NK-92 treated with Interleukin-12 subunit alpha and Interleukin-12 subunit beta, amount 100 ng/mL, for 24 hours (cell line): ENCODE data around the gene TUBB1.
A peak's percentile ranks its signal among the peaks of the same experiment; 100 is the strongest.
"Not testable (repeated sequence)": the region's sequence is repeated elsewhere in the genome, so short reads cannot be mapped to it uniquely, and the experiment has no call there.

ENCODE experiments used
- DNase-seq: peaks from one replicate; lab custom pipeline; 2025; lab: John Stamatoyannopoulos, UW

TUBB1 gene

GRCh38 chr20:59019217-59019616 lies at the start of gene TUBB1:
Gene TUBB1, plus strand, starts transcription at chr20:59019429. Its CDS starts 94 bp downstream, at chr20:59019523.
- no peak for DNase-seq

- DNase-seq: no peak
These were observed 49.8 kb upstream of the TUBB1 start for GRCh38 chr20:58969439-58969838.

GRCh38 chr20:58970146-58970545 lies 49.1 kb upstream of the TUBB1 start:
- no peak for DNase-seq

- no peak for DNase-seq
These were observed 47.8 kb upstream of the TUBB1 start for GRCh38 chr20:58971429-58971828.

GRCh38 chr20:58973179-58973578 lies 46.0 kb upstream of the TUBB1 start:
- no peak for DNase-seq

- DNase-seq: no peak
These were observed 45.4 kb upstream of the TUBB1 start for GRCh38 chr20:58973866-58974265.

GRCh38 chr20:58975353-58975752 lies 43.9 kb upstream of the TUBB1 start:
- no peak for DNase-seq

GRCh38 chr20:58976061-58976730 lies 43.0 kb upstream of the TUBB1 start:
- no peak for DNase-seq

GRCh38 chr20:58978351-58979190 lies 40.7 kb upstream of the TUBB1 start:
- DNase-seq: no peak

- DNase-seq: peak; percentile 85
These were observed 38.3 kb upstream of the TUBB1 start, which contains the start of gene NELFCD for GRCh38 chr20:58980711-58981627. Gene NELFCD, plus strand, starts transcription at chr20:58981256. Its CDS starts 54 bp downstream, at chr20:58981310.

GRCh38 chr20:58981628-58982364 lies 37.4 kb upstream of the TUBB1 start:
- no peak for DNase-seq

GRCh38 chr20:58982406-58983114 lies 36.7 kb upstream of the TUBB1 start:
- peak; percentile 69 for DNase-seq

- DNase-seq: not testable (repeated sequence)
These were observed 36.1 kb upstream of the TUBB1 start for GRCh38 chr20:58983115-58983468.

GRCh38 chr20:58984691-58985090 lies 34.5 kb upstream of the TUBB1 start:
- no peak for DNase-seq

- no peak for DNase-seq
These were observed 33.6 kb upstream of the TUBB1 start for GRCh38 chr20:58985656-58986055.

- no peak for DNase-seq
These were observed 32.8 kb upstream of the TUBB1 start for GRCh38 chr20:58986286-58986967.

GRCh38 chr20:58986968-58987517 lies 32.2 kb upstream of the TUBB1 start:
- DNase-seq: no peak

GRCh38 chr20:58987790-58988564 lies 31.3 kb upstream of the TUBB1 start:
- no peak for DNase-seq

- no peak for DNase-seq
These were observed 30.7 kb upstream of the TUBB1 start for GRCh38 chr20:58988565-58988882.
